HG03571 (cell line): ENCODE measurements around the gene APP.
"Not testable (repeated sequence)": the region's sequence is repeated elsewhere in the genome, so short reads cannot be mapped to it uniquely, and the experiment has no call there.

Experiments used
- ATAC-seq: cut with Tn5 transposase; IDR thresholded peaks from one replicate; pipeline ENCODE4 v1.9.1; 2021; ENCODE audit not compliant: unreplicated experiment

APP gene

DNA sequence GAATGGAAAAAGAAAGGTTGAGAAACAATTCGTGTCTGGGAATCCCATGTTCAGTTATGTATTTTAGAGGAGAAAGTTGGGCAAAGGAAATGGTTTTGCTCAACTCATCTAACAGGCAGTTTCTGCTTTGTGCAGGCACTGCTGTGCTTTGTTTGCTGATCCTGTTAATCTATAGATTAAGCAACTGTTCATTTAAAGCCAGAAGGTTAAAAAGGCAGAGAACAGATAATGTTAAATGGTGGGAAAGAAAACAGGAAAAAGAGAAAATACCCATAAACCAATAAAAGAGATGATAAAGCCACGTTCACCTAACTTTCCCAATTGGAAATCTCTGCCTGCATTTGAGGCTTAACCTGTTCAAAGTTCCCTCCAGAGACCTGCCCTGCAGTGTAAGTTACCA is 70.0 kb downstream of the APP start:
- ATAC-seq = no peak

DNA sequence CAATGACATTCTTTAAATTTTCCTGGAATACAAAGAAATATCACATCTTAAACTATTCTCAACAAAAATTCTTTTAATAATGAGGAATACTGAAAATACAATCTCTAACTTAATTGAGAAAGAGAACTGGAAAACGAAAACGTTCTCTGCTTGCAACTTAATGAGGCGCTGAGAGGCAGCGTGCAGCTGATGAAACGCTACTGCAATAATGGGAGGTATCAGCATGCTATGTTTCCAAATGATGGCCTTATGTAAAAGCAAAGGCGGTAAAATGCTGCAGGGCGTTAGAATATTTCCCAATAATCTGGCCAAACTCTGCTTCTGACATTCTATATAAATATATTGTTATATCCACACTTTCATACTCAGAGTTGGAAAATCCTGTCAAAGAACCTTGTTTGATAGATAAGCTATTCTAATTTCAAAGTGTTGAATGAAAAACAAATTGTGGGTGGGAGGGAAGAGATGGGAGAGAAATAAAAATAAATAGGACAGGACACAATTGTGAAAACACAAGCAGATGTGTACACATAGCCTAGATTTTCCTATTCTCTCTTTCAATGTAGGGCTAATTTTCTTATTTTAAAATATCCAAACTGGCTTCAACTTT is 70.9 kb downstream of the APP start:
- no peak for ATAC-seq

DNA sequence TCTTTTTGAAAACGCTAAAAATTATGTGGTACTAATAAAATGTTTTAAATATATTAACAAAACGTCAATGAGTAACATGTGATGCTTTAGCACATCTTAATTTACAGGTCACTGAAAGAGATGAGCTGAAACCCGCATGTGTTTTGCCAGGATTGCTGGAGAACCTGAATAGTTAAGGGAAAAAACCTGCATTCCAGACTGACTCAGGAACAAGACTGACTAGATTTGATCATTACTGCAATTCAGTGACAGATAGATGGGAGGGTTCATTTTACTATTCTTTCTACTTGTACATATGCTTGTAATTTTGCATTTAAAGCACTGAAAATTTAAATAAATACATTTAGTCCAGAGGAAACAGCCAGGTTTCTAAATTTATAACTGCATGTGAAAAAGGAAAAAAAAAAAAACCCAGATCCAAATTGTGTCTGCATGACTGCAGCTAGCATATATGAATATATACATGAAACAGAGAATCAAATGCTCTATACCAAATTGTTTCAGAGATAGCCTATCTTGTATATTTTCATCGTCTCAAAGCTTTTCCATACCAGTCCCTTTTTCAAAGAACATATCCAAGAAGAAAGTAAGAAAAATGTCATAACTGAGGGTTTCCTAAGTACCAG is 71.7 kb downstream of the APP start:
- no peak for ATAC-seq

- ATAC-seq = no peak
Observed at GRCh38 chr21:26097475-26097874, 73.1 kb downstream of the APP start.

GRCh38 chr21:26096494-26097371 is 73.8 kb downstream of the APP start:
- no peak for ATAC-seq

DNA sequence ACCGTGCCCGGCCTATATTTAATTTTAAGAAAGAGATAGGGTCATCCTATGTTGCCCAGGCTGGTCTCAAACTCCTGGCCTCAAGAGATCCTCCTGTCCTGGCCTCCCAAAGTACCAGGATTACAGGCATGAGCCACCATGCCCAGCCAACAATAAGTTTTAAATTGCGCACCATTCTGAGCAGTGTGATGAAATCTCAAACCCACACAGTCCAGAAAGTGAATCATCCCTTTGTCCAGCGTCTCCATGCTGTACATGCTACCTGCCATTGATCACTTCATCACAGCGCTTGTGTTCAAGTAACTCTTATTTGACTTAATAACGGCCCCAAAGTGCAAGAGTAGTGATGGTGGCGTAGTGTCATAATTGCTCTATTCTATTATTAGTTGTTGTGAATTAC is 75.4 kb downstream of the APP start:
- ATAC-seq = no peak

DNA sequence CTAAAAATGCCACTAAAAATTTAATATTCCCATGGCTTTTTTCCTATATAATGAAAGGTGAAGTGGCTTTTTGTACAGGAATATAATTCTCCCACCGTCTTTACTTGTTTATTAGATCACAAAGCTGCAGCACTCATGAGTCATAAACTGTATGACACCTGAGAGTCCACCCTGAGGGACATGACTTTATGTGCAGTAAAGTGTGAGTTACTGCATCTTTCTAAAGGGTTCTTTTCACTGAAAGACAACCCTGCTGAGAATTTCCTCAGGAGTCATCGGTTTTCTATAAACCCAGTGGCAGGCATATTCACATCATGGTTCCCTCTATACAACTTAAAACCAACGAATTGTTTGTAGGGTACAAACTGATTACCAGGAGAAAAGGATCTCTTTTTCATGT is 77.4 kb downstream of the APP start:
- ATAC-seq = no peak

- no peak for ATAC-seq
Observed at GRCh38 chr21:26091480-26092018, 79.0 kb downstream of the APP start.

GRCh38 chr21:26089730-26090129 is 80.8 kb downstream of the APP start:
- ATAC-seq = no peak

- ATAC-seq = no peak
Observed at GRCh38 chr21:26087223-26087918, 83.2 kb downstream of the APP start.

- ATAC-seq = no peak
Observed at GRCh38 chr21:26085882-26086281, 84.7 kb downstream of the APP start.

GRCh38 chr21:26085127-26085526 is 85.4 kb downstream of the APP start:
- no peak for ATAC-seq

DNA sequence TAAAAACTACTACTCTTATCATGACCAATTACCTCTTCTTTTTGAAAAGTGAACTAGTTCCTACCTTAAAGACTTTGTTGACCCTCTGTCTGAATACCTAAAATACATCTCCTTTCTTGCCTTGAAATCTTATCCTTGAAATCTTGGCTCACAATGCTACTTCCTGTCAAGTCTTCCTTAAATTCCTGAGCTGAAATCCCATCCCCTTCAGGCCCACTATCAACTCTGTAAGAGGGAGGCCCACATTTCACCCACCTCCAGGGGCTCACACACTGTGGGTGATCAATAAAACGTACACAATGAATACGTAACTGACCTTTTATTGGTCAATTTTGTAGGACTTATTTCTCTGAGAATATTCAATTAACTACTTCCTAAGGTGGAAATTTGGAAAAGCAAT is 88.0 kb downstream of the APP start:
- no peak for ATAC-seq

DNA sequence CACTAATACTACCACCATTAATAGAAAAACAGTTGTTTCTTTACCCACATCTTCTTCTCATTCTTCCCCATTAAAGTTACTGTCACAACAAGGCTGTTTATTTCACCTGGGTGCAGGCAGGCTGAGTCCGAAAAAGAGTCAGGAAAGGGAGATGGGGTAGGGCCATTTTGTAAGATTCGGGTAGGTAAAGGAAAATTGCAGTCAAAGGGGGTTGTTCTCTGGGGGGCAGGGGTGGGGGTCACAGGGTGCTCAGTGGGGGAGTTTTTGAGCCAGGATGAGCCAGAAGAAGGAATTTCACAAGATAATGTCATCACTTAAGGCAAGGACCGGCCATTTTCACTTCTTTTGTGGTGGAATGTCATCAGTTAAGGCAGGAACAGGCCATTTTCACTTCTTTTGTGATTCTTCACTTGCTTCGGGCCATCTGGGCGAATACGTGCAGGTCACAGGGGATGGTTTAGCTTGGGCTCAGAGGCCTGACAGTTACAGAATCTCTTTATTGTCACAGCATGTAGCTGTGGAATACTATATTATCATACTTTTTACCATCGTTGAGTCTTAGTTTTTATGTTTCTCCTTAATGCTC is 89.3 kb downstream of the APP start:
- not testable (repeated sequence) for ATAC-seq

DNA sequence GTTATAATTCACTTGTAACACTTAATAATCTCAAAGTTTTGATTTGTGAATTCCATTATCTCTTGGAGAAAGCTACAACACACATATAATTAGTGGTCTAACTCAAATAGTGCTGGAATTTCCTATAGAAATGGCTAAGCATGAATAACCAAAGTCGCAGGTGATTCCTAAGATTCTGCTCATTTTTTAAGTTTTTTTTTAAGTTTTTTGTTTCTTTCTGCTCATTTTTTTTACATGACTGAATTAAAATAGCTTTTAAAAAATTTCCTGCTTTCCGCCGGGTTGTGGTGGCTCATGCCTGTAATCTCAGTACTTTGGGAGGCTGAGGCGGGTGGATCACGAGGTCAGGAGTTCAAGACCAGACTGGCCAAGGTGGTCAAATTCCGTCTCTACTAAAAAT is 90.4 kb downstream of the APP start:
- ATAC-seq = no peak

DNA sequence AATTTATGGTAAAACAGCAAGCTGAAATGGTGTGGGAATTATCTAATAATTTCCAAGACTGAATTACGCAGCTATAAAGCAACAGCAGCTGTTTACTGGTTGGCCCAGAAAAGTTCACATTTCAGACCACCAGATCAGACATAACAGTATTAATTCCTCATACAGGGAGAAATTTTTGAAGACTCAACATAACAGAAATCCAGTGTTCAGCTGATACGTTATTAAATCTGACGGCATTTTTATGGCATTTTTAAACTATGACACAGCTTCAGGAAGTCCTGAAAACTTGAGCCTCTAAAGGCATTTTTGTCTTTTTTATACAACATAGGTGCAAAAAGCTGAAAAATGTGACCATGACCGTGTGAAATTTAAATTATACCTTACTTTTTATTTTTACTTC is 91.2 kb downstream of the APP start:
- ATAC-seq = no peak

DNA sequence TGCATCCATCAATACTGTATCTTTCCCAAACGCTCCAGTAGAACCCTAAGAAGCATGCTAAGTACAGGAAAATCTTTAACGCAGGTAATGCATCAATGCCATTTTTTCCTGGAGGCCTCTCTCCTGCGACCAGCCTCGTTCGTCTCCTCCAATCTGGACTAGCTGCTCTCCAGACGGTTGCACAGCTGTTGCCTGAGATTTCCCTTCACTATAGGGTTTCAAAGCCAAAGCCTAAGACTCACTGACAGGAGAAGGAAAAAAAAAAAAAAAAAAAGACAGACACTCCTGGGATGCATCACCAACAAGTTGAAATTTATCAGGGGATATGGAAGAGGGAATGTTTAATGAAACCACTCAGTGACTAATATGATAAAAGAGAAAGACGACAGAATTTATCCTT is 93.0 kb downstream of the APP start:
- no peak for ATAC-seq

- no peak for ATAC-seq
Observed at GRCh38 chr21:26072666-26073615, 97.6 kb downstream of the APP start.

- no peak for ATAC-seq
Observed at GRCh38 chr21:26070822-26071425, 99.6 kb downstream of the APP start.
